GM18502 (cell line): ENCODE results near the gene MSH3.
A peak's percentile ranks its signal among the peaks of the same experiment; 100 is the strongest.
"Not testable (repeated sequence)": the region's sequence is repeated elsewhere in the genome, so short reads cannot be mapped to it uniquely, and the experiment has no call there.

Experiments used
- ATAC-seq: cut with Tn5 transposase; IDR thresholded peaks from one replicate; pipeline ENCODE4 v1.9.1; 2021; ENCODE audit warnings: mild to moderate bottlenecking; ENCODE audit not compliant: unreplicated experiment, poor library complexity

MSH3 gene

DNA sequence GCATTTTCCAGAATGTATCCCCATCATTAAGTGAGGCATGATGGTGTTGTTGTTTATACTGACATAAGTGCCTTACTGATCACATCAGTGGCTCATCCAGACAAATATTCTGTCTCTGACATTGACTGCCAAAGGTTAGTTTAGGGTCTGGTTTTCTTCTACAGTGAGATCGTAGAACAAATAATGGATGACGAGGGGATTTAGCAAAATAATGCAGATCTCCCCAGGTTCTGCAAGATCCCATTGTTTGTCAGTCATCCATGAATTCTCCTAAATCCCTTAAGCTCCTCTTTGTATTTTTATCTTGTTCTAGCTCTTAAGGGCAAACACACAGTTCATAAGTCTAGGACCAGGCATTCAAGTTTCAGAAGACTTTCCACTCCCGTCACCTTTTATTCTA lies 93.5 kb downstream of the MSH3 start:
- ATAC-seq, result no peak

DNA sequence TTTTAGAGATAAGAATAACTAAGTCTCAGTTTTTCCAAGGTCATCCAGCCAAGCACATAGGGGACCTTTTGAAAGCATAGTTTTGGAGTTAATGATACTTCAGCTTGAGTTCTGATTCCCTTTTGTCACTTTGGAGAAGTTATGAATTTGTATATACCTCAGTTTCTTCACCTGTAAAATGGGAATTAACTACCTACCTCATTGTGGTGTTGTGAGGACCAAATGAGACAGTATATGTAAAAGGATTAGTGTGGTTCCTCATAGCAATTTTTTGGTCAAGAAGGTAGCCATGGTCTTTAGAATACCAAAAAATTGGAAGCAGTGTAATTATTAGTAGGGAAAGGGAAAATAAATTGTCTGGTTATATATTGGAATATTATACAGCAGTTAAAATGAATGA lies 98.0 kb downstream of the MSH3 start:
- ATAC-seq, result no peak

DNA sequence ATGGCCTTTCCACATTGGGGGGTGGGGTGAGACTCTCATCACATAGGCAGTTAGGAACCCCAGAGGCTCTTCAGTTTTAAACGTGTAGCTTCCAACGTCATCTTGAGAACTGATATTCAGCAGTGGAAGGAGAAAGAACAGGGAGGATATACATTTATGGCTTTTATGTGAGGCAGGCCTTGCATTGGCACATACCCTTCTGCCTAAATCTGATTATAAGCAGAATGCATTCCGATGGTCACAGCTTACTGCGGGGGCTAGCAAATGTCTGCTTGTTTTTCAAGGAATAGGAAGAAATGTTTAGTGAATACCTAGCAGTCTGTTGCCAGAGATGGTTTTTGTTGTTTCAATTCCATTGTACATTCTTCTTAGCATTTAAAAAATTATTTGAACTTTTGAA lies 99.3 kb downstream of the MSH3 start:
- ATAC-seq, result no peak

DNA sequence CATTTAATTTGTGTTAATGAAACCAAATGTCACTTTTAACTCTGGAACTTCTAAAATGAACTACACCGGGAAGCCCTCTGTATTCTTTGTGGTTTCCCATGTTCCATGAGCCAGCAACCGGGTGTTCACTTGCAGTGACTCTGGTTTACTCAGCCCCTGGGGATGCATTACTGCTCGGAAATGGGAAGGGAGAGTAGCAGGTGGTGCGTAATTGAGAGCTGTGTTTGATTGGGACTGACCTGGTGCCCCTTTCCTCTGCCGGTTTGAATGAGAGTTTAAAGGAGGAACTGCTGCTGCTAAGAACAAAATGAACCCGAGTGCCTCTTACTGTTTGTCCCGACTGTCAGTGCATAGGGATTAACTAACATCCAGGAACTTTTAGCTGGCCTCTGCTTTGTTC lies 100.4 kb downstream of the MSH3 start:
- peak; percentile 53 for ATAC-seq

DNA sequence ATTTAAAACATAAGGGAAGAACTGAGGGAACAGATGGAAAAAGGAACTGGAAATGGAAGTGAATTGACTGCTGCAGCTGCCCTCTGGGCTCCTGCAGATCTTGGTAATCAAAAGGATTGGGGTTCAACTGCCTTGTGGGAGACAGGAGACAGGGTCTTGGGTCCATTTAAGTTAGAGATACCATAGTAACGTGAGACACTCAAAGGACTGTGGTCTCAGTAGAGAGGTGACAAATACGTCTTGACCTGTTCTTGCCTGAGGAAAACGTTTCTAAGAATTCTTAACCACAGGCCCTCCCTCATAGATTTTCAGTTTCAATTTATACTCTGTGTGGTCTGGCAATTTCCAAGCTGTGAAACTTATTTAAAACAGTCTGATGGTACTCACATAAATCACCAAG lies 101.2 kb downstream of the MSH3 start:
- peak; percentile 99 for ATAC-seq

DNA sequence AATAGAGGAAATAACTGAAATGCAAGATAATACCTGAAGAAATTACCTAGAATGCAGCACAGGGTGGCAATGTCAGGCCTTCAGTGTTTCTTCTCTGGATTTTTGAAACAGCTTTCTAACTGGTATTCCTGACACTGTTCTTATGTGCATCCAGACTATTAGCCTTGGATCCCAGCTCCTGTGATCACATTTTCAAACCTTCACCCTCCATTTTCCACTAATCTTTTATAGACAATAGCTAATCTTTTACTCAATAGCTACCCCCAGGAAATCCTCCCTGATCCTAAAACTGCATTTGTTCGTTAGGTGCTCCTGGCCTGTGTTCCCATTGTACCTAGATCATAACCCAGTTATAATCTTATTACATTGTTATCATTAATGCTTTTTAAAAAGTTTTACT lies 101.8 kb downstream of the MSH3 start:
- no peak for ATAC-seq

DNA sequence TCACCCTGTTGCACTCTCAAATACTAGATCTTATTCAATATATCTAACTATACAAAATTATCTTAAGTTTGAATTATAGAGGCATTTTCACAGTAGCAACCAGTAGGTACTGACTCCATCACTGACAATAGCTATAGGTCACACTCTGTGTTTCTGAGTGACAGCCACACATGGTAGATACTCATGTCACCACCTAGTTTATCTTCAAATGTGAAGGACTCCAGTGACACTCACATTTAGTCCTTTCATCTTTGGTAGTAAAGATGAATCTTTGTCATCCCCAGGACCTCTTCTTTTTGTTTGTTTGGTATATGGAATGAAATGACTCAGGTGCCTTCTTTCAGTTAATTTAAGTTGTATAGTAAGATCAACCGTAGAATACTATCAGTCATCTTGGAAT lies 102.8 kb downstream of the MSH3 start:
- ATAC-seq, result no peak

DNA sequence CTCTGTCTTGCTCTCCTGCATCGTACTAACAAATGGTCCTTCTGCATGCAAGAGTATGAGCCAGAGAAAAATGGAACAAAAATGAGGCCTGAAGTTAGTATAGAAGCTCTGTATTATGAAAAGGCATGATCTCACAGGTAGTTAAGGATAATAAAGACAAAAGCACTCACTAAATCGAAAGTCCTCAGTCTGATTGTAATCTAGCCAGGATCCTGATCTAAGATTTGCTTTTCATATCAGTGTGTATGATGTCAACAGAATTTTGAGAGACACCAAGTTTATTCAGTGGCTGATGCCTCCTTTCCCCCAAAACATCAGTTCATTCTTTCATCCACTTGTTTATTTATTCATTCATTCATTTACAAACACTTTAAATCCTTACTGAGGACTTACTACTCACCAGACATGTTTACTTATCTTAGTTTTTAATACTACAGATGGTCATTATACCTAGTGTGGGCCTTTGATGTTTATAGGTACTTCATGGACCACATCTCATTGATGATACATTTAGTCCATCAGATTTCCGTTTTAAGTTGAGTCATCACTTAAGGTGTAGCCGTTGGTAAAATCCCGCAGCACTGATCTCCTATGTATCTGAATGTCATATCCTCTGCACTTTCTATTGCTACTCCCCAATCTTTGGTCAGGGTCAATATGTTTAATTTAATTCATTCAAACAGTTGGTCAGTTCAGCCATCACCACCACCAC lies 105.6 kb downstream of the MSH3 start:
- no peak for ATAC-seq

DNA sequence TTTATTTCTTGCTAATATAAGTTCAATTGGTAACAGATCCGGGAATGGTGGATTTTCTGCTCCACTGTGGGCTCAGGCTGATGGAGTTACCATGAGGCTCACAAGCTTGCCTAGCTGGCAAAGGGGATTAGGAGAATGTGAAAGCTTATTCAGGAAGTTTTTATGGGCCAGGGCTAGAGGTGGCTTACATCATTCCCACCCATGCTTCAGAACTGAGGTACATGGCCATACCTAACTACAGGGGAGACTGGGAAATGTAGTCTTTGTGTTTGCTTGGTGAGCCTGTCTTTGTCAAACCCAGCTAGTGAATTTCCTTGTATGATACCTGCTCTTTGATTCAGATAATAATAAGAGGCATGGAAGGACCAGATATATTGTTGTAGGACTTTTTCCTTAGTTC lies 106.2 kb downstream of the MSH3 start:
- no peak for ATAC-seq

DNA sequence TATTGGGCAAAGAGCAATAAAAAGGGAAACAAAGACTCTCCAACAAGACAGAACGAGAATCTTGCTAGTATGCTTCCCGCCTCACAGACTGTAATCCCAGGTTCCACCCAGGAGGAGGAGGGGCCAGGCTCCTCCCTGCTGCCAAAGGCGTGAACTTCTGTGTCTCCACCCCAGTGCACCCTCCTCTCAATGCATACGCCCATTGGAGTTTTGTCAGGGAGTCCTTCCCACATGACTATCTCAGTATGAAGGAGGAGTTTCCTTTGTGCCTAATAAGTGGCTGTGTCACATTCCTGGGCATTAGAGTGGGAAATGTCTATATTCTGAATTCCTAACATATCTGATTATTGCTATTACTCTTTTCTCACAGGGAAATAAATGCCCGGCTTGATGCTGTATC lies 106.7 kb downstream of the MSH3 start:
- ATAC-seq, result no peak

DNA sequence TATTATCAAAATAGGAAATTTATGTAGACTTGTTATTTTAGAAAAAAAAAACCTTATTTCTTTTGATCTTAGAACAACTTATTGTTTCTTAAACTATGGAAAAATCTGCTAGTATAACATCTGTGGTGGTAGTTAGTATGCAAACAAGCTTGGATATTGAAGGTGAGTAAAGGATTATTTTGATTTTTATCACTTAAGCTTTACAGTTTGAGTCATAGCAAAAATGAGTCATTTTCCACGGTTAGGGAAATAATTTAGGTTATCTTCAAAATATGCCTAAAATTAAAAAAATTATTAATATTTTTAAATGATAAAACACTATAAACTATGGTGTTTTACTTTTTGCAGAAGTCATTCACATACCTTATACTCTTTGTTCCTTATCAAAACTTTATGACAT lies 107.5 kb downstream of the MSH3 start:
- ATAC-seq, result no peak

DNA sequence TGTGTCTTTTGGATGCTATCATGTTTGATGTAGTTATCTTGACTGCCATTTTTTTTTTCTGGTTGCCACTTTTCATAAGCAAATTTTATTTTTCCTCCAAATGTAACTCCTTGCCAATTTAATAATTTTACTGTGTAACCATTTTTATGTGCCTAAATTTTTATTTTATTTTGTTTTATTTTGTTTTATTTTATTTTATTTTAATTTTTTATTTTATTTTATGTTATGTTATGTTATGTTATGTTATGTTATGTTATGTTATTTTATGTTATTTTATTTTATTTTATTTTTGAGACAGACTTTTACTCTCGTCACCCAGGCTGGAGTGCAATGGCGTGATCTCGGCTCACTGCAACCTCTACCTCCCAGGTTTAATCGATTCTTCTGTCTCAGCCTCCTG lies 108.1 kb downstream of the MSH3 start:
- ATAC-seq, result no peak

DNA sequence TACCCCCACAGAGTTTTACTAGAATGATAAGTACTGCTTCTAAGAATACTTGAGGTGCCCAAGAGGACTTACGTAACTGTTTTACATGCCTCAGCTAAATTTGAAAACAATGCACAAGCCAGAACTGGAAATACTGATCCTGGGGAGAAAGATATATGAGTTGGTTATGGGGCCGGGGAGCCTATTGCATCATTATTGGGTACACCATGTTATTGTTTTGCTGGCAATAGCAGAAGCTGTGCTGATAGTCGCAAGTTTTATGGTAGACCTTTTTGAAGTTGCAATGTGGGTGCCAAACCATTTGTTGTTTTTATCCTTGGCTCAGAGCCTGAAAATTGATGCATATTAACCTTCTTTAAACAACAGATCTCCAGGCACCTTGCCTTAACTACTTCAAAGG lies 108.8 kb downstream of the MSH3 start:
- ATAC-seq, result no peak

DNA sequence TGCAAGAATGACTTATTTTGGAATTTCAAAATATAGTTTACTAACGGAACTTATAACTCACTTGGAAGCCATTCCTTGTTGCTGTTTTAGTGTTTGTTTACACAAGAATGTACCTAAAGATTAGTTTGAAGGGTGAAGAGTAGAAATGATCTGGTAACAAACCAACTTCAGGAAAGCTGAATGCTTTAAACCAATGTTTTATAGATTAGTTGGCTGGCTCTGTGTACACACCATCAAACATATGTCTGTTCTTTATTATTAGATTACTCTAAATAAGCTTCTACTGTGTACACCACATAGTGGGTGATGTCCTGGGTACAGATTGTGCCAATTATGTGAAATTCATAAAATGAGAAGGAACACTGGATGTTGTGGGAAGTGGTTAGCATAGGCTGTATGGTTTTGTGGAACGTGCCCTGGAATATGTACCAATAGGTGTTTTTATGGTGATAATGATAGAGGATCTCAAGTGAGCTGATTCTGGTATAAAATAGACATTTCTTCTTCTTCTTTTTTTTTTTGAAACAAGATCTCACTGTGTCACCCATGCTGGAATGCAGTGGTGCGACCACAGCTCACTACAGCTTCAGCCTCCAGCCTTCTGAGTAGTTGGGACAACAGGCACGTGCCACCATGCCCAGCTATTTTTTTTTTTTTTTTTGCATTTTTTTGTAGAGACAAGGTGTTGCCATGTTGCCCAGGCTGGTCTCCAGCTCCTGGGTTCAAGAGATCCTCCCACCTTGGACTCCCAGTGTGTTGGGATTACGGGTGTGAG lies 109.6 kb downstream of the MSH3 start:
- no peak for ATAC-seq

DNA sequence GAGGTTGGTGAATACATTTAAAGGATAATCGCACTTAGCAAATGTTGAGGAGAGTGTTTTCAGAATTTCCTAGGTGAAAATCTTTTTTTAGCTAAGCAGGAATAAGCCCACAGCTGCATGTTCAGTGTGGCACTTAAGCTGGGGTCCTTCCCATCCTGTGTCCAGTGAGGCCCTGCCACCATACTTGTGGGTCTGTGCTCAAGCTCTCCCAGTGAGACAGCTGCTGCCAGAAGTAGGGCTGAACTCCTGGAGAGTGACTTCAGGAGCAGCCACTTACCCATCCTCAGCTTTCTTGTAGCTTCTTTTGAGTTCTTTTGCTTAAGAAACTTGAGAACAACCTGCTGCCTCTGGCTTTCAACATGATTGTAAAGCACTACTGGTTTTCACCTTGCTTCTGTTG lies 110.3 kb downstream of the MSH3 start:
- no peak for ATAC-seq

DNA sequence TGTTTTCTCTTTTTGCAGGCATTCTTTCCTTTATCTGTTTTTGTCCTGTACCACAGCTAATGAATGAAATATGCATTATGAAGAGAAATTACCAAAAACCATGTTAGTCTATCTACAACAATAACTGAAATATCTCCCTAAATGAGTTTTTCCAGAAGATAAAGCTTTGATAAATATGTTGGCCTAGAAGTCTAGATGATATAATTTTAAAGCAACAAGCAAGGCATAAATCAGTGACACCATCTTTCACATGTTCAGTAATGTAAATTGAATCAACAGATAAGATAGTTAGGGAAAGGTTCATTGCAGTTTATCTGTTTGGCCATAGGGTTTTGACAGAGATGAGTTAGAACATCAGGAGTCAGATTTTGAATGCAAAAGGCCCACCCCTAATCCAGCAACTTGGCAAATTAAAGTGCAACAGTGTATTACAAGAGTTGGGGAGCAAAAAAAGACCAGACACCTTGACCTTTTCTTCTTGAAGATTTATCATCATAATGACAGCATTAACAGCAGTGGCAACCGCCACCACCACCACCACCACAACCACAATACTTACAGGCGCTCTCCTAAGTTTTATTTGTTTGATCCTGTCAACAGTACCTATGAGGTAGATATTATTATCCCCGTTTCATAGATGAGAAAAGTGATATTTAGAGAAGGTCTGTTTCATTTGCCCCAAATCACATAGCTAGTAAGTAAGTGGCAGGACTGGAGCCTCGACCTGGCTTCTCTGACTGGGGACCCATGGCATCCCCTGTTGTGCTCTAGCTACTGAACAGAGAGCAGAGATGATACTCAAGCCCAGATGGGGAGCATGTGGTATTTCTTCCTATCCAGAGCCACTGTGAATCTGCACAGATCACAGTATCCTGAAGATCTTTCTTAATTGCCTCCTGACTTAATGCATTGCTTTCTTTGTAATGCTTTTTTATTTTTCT lies 123.2 kb downstream of the MSH3 start:
- no peak for ATAC-seq

DNA sequence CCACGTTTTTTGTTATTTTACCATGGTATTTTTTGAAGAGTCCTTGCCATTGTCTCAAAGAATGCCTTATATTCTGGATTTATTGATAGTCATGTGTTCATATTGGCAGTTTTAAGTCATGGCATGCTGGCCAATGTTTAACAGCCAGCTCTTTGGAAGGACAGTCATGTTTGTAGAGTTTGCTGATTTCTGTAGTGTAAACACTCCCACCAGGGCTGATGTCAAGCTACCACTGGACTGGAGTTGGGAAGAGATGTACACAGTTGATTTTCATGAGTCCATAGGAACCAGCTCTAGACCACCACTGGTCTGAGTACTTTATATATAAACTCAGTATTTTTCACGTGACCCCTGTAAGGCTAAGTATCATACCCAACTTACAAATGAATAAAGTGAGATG lies 125.6 kb downstream of the MSH3 start:
- ATAC-seq, result no peak

DNA sequence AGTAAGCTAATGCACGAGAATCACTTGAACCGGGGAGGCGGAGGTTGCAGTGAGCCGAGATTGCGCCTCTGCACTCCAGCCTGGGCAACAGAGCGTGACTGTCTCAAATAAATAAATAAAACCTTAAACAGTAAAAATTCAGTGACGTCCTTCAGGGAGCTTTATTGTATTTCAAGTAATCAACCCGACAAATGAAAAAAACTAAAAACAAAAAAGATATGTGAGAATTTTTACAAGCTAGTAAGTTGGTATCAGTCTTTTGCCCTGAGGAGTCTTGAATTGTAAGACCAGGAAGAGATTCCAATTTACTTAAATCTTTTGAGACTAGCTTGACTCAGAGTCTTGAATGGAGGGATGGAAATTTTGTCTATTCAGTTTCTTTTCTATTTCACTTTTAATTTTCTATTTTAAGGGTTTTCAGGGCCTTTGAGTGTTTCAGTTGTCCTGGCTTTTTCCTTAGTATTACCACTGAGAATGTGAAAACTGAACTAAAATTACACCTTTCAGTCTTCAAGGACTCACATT lies 126.4 kb downstream of the MSH3 start:
- no peak for ATAC-seq

DNA sequence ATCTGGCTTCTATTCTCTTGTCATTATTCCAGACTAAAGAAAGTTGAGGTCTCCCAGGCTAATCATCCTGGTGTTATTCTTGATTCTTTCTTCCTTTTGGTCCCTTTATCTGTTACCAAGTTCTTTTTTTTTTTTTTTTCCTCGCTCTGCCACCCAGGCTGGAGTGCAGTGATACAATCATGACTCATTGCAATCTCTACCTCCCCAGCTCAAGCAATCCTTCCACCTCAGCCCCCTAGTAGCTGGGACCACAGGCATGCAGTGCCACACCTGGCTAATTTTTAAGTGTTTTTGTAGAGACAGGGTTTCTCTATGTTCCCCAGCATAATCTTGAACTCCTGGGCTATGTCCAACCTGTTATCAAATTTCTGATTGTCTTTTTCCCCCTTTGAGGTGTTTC lies 126.9 kb downstream of the MSH3 start:
- no peak for ATAC-seq

DNA sequence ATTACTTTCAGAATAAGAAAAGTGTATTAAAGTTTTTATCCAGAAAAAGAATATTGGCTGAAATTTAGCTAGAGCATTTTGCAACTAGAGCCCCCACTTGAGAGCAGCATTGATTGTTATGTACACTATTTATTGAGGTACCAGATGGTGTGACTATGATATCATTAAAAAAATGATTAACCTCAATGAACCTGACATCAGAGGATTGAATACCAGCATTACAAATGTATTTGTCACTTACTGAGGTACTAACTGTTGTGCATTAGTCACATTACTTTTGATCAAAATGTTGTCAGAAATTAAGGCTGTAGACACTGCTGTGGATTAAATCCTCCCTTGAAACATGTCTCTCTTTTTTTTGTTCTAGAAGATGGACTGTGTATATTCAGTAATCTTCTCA lies 128.2 kb downstream of the MSH3 start:
- no peak for ATAC-seq

DNA sequence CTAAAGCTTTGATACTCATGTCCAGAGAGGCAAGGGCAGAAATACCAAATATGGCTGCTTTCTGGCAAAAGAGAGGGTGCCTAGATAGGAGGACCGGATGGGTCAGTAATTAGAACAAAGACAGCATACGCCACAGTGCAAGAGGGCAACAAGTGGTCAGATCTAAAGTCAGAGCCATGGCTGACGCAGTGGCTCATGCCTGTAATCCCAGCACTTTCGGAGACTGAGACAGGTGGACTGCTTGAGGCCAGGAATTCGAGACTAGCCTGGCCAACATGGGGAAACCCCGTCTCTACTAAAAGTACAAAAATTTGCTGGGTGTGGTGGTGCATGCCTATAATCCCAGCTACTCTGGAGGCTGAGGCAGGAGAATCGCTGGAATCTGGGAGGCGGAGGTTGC lies 129.3 kb downstream of the MSH3 start:
- ATAC-seq, result not testable (repeated sequence)
